C4-2B (cell line): Measurements from ENCODE around the gene KRT32.

Experiments used
- CTCF ChIP-seq: fragments of 450-650 bp; conservative IDR thresholded peaks from 2 replicates; pipeline ENCODE4 v1.5.1; 2017; ENCODE audit warnings: mild to moderate bottlenecking
- ZFX ChIP-seq: fragments of 450-650 bp; IDR thresholded peaks from 2 replicates; pipeline ENCODE4 v1.6.1; 2017

- TF ChIP-seq CTCF (no peak), ZFX (no peak)
Observed at GRCh38 chr17:41444640-41445039, 22.5 kb downstream of the KRT32 start.
